ENCODE results near the gene RPLP2. TPM values are rescaled to one million over a fixed set of nuclear protein-coding genes. Genes with fewer than 3 reads are reported as not detected.
A peak's percentile ranks its signal among the peaks of the same experiment; 100 is the strongest.

The RPLP2 gene
- total RNA-seq, 1 experiment from 2014 or later, result 774 TPM

DNA sequence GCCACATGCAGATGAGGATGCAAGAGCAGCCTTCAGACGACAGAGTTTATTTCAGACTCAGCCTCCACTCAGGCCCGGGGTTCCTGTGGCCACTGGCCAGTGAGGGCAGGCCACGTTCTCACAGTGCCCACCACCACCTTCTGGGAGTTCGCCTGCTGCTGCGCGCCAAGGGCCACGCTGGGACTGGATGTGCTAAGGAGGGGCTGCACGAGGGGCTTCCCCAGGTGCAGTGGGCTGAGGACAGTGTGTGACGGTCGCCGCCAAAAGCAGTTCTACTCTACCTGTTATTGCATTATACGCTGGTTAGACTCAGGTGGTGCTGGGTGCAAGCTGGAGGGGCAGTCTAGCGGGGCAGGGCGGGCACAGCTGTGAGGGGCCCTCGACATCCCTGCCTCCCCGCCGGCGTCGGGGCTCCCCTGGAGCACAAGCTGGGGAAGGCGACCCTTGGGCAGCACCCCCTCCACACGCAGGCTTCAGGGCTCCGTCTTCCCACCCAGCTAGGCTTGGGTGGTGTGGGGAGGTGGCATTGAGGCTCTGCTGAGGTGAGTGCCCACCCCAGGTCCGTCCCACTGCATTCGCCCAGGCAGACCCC is 22.6 kb upstream of the RPLP2 start:
- no peaks in the 10 kb centered on the region for H3K9me3 ChIP-seq (ENCODE audit: low read length)
- peaks cover 51% of the 10 kb centered on the region for H3K4me1 ChIP-seq (ENCODE audit: low read length)
- peaks cover 18% of the 10 kb centered on the region for H3K79me2 ChIP-seq (ENCODE audit: low read length)
- no peak overlapping the region for H2AFZ ChIP-seq (ENCODE audit: low read length)
- peak; percentile 57 for DNase-seq
- H3K9me2 ChIP-seq (replicated peaks; ENCODE audit: insufficient read depth, low read length), result no peaks in the 10 kb centered on the region
- H3K4me2 ChIP-seq (ENCODE audit: low read depth, low read length, poor library complexity, severe bottlenecking), result no peak overlapping the region
- H3K4me3 ChIP-seq (ENCODE audit: low read length), result no peak overlapping the region
- peaks cover 5% of the 10 kb centered on the region; the same call in 1 of the 2 replicates for H4K20me1 ChIP-seq (ENCODE audit: insufficient read depth, low read depth, low read length)
- 0 out of 2 replicates have a peak overlapping the region, but pooled peaks have one; percentile 90 for H3K9ac ChIP-seq (ENCODE audit: low read length)
- H3K36me3 ChIP-seq (ENCODE audit: insufficient read depth, low read length), result 0 out of 2 replicates have a peak, but pooled peaks cover 6% of the 10 kb centered on the region
- H3K27me3 ChIP-seq (ENCODE audit: low read length), result no peaks in the 10 kb centered on the region
- H3K27ac ChIP-seq (ENCODE audit: low read length), result peak overlapping the region; percentile 81

DNA sequence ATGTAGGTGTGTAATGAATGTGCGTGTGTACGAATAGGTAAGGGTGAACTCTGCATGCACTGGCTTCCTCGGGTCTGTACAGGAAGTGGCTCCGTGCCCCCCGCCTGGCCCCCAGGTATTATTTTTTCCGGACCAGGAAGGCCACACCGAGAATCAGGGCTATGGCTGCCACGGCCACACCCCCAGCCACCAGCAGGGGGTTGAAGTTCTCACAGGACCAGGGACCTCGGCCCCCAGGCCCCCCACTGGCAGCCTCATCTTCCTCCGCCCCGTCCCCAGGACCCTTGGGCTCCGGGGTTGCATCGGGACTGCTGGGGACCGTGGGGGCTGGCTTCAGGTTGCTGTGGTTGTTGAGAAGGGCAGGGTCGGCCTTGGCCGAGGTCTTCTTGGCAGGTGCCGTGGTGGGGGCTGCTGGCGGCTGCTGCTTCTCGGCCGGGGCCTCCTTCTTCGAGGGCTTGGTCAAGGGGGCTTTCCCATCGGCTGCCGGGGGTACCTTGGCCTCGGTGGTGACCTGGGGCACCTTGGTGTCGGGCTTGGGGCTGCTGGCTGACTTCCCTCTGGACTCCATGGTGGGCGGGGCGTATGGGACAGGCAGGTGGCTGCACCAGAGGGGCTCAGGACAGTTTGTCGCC is 21.6 kb upstream of the RPLP2 start:
- Histone ChIP-seq H4K20me1 (ENCODE audit: insufficient read depth, low read depth, low read length) (peaks cover 5% of the 10 kb centered on the region; the same call in 1 of the 2 replicates), H3K9ac (ENCODE audit: low read length) (peak overlapping the region; percentile 90), H3K4me3 (ENCODE audit: low read length) (peak overlapping the region; percentile 83), H3K9me3 (ENCODE audit: low read length) (no peaks in the 10 kb centered on the region), H3K4me2 (ENCODE audit: low read depth, low read length, poor library complexity, severe bottlenecking) (peak overlapping the region; percentile 86), H3K9me2 (replicated peaks; ENCODE audit: insufficient read depth, low read length) (no peaks in the 10 kb centered on the region), H3K79me2 (ENCODE audit: low read length) (peaks cover 18% of the 10 kb centered on the region), H3K4me1 (ENCODE audit: low read length) (peaks cover 51% of the 10 kb centered on the region), H3K36me3 (ENCODE audit: insufficient read depth, low read length) (0 out of 2 replicates have a peak, but pooled peaks cover 6% of the 10 kb centered on the region), H2AFZ (ENCODE audit: low read length) (no peak overlapping the region), H3K27me3 (ENCODE audit: low read length) (no peaks in the 10 kb centered on the region), H3K27ac (ENCODE audit: low read length) (peak overlapping the region; percentile 81)
- peak; percentile 66 for DNase-seq

DNA sequence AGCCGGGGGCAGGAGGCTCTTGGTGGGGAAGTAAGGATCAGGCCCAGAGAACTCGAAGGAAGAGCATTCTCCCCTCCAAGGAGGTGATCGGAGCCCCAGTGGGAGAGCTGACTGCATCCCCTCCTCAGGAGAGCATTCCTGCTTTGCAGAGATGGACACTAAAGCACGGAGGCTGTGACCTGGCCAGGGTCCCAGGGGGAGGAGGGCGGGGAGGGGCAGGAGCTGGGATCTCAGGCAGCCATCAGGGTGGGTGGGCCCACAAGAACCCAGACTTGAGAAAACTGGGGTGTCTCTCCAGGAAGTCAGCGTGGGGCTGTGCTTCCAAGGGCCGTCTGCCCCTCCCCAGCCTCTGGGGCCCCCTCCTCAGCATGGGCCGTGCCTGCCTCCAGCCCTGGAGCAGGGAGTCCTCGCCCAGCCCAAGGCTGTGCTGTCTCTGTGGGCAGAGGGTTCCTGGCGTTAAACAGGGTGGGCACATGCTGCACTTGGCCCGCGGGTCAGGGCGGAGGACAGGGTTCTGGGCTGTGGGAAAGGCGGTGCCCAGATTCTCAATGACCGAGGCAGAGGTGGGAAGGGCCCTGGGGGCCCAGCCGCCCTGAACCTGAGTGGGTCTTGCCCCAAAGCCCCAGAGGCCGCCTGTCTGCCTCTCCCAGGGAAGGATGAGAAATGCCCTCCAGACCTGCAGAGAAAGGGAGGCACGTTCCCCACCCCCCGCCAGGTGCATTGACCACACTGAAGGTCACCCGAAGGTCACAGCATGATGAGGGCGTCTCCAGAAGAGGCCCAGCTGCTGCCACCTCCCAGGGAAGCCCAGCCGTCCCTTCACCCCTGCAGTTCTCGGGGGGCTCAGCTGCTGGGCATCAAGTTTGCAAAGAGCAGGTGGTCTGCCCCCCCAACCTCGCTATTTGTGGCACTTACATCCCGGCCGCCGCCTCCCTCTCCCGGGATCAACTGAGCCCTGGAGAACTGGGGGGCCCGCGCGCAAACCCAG is 20.5 kb upstream of the RPLP2 start:
- H3K36me3 ChIP-seq (ENCODE audit: insufficient read depth, low read length), result 0 out of 2 replicates have a peak, but pooled peaks cover 3% of the 10 kb centered on the region
- peak overlapping the region; percentile 86 for H3K4me2 ChIP-seq (ENCODE audit: low read depth, low read length, poor library complexity, severe bottlenecking)
- H3K27me3 ChIP-seq (ENCODE audit: low read length), result no peaks in the 10 kb centered on the region
- H3K9ac ChIP-seq (ENCODE audit: low read length), result peak overlapping the region; percentile 90
- H4K20me1 ChIP-seq (ENCODE audit: insufficient read depth, low read depth, low read length), result peaks cover 7% of the 10 kb centered on the region; the same call in 1 of the 2 replicates
- peak; percentile 85 for DNase-seq
- H3K4me3 ChIP-seq (ENCODE audit: low read length), result peak overlapping the region; percentile 83
- no peak overlapping the region for H2AFZ ChIP-seq (ENCODE audit: low read length)
- H3K27ac ChIP-seq (ENCODE audit: low read length), result peak overlapping the region; percentile 81
- H3K4me1 ChIP-seq (ENCODE audit: low read length), result peaks cover 51% of the 10 kb centered on the region
- no peaks in the 10 kb centered on the region for H3K9me3 ChIP-seq (ENCODE audit: low read length)
- H3K79me2 ChIP-seq (ENCODE audit: low read length), result peaks cover 19% of the 10 kb centered on the region
- no peaks in the 10 kb centered on the region for H3K9me2 ChIP-seq (replicated peaks; ENCODE audit: insufficient read depth, low read length)

DNA sequence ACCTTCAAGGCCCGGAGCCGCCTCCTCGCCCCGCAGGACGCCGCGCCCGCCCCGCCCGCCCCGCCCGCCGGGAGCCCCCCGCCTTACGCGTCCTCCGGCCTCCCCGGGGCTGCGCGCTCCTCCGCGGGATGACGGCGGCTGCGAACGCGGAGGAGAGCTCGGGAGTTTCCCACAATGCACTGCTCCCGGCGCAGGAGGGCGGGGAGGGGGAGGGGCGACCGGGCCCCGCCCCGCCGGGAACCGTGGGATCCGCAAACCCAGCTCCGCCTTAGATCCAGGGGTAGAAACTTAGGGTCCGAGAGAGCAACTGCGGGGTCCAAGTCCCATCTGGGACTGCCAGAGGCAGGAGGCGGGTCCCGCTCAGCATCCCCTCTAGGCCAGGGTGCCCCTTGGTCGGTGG is 19.8 kb upstream of the RPLP2 start, which contains the start of gene CEND1:
Gene CEND1, minus strand, starts transcription at position 148 of the 400 bp plus-strand sequence. CDS start 1,514 bp downstream, outside the sequence.
- Histone ChIP-seq H4K20me1 (ENCODE audit: insufficient read depth, low read depth, low read length) (peaks cover 12% of the 10 kb centered on the region; the same call in 1 of the 2 replicates), H3K79me2 (ENCODE audit: low read length) (peaks cover 26% of the 10 kb centered on the region), H3K36me3 (ENCODE audit: insufficient read depth, low read length) (0 out of 2 replicates have a peak, but pooled peaks cover 3% of the 10 kb centered on the region), H3K4me2 (ENCODE audit: low read depth, low read length, poor library complexity, severe bottlenecking) (peak within 1 kb of the TSS; percentile 86), H2AFZ (ENCODE audit: low read length) (no peak within 1 kb of the TSS), H3K27ac (ENCODE audit: low read length) (peak within 1 kb of the TSS; percentile 81), H3K4me3 (ENCODE audit: low read length) (peak within 1 kb of the TSS; percentile 83), H3K27me3 (ENCODE audit: low read length) (no peaks in the 10 kb centered on the region), H3K9me2 (replicated peaks; ENCODE audit: insufficient read depth, low read length) (no peaks in the 10 kb centered on the region), H3K9ac (ENCODE audit: low read length) (peak within 1 kb of the TSS; percentile 90), H3K9me3 (ENCODE audit: low read length) (no peaks in the 10 kb centered on the region), H3K4me1 (ENCODE audit: low read length) (peaks cover 57% of the 10 kb centered on the region)
- peak; percentile 93 for DNase-seq

DNA sequence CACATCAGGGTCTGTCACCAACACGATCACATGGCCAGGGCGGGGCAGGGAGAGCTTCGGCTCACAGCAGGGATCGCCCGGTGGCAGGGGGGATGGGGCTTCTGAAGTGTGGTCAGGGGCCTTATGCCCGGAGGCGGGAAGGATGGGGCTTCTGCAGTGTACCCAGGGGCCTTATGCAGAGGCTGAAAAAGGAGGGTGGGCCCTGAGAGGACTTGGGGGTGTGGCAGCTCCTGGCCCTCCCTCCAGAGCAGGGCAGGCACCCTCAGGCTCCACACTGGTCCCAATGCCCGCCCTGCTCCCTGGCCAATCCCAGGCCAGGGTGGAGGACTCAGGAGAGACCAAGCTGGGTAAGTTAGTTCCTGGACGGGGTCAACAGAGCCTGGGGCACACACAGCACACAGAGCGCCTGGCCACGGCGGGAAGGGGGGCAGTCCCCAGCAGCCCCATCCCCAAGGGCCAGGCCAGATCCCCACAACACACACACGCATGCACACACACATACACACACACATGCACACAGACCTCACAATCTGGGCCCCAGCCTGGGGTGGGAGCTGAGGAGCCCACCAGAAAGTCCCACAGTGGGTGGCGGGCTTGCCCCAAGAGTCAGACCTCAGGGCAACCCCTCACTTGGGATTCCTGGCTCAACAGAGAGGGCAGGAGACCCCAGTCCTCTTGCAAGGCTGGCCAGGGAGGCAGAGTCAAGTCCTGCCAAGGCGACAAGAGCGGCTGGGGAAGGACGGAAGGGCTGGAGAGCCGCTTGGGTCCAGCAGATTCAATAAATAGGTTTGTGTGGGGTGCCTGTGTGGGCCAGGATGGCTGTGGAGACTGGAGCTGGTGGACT is 18.8 kb upstream of the RPLP2 start:
- Histone ChIP-seq H3K9ac (ENCODE audit: low read length) (peak overlapping the region; percentile 90), H3K4me2 (ENCODE audit: low read depth, low read length, poor library complexity, severe bottlenecking) (peak overlapping the region; percentile 86), H3K4me3 (ENCODE audit: low read length) (peak overlapping the region; percentile 83; the same call in 1 of the 2 replicates), H3K36me3 (ENCODE audit: insufficient read depth, low read length) (0 out of 2 replicates have a peak, but pooled peaks cover 3% of the 10 kb centered on the region), H4K20me1 (ENCODE audit: insufficient read depth, low read depth, low read length) (peaks cover 15% of the 10 kb centered on the region; the same call in 1 of the 2 replicates), H3K27ac (ENCODE audit: low read length) (peak overlapping the region; percentile 81), H3K9me2 (replicated peaks; ENCODE audit: insufficient read depth, low read length) (no peaks in the 10 kb centered on the region), H3K4me1 (ENCODE audit: low read length) (peaks cover 62% of the 10 kb centered on the region), H3K27me3 (ENCODE audit: low read length) (no peaks in the 10 kb centered on the region), H2AFZ (ENCODE audit: low read length) (no peak overlapping the region), H3K9me3 (ENCODE audit: low read length) (no peaks in the 10 kb centered on the region), H3K79me2 (ENCODE audit: low read length) (peaks cover 32% of the 10 kb centered on the region)
- peak; percentile 88 for DNase-seq

DNA sequence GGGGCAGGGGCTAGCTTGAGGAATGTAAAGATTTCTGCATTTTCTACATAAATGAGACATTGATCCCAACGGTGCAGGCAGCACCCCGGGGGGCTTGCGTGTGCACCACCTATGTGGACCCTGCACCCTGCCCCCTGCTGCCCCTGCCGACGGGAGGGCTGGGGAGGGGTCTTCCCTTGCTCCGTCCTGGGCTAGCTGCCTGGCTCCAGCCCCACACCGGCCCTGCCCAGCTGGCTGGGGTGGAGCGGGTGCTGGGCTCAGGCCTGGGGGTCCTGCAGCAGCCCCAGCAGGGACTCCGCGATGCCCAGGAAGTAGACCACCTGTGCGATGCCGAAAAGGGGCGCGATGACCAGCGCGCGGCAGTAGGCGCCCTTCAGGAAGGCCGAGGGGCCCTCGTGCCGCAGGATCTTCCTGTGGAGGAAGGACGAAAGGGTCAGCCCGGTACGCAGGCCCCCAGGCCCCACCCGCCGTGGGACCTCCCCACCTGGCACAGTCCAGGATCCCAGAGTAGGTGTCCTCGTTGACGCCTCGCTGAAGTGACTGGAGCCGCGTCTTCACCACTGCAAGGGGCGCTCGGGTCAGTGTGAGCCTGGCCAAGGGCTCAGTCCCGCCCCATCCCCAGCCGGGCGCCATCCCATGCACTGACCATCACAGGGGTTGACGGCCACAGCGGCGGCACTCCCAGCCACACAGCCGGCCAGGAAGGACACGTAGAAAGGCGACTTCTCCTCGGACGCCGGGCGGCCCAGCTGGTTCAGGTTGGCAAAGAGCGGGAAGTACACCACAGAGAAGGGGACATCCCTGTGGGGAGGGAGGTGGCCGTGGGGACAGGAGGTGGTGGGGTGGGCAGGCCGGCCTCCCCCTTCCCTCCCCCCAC is 17.9 kb upstream of the RPLP2 start:
- Histone ChIP-seq H3K9ac (ENCODE audit: low read length) (no peak overlapping the region), H3K79me2 (ENCODE audit: low read length) (peaks cover 40% of the 10 kb centered on the region), H3K27ac (ENCODE audit: low read length) (no peak overlapping the region), H3K4me1 (ENCODE audit: low read length) (peaks cover 61% of the 10 kb centered on the region), H3K4me3 (ENCODE audit: low read length) (no peak overlapping the region), H2AFZ (ENCODE audit: low read length) (no peak overlapping the region), H3K4me2 (ENCODE audit: low read depth, low read length, poor library complexity, severe bottlenecking) (no peak overlapping the region), H3K9me2 (replicated peaks; ENCODE audit: insufficient read depth, low read length) (no peaks in the 10 kb centered on the region), H3K36me3 (ENCODE audit: insufficient read depth, low read length) (0 out of 2 replicates have a peak, but pooled peaks cover 3% of the 10 kb centered on the region), H3K27me3 (ENCODE audit: low read length) (no peaks in the 10 kb centered on the region), H4K20me1 (ENCODE audit: insufficient read depth, low read depth, low read length) (peaks cover 16% of the 10 kb centered on the region; the same call in 1 of the 2 replicates), H3K9me3 (ENCODE audit: low read length) (no peaks in the 10 kb centered on the region)
- no peak for DNase-seq

DNA sequence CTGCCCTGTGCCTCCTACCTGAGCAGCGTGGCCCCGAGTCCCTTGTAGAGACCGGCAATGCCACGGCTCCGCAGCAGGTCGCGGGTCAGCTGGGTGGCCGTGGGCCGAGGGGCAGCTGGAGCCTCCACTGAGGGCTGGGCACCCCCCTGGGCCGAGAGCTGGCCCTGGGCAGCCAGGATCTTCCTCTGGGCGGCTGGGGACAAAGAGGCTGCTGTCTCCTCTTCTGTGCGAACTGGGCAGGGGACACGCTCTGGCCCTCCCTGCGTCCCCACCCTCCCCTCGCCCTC is 17.3 kb upstream of the RPLP2 start:
- no peak for DNase-seq
- Histone ChIP-seq H3K9me2 (replicated peaks; ENCODE audit: insufficient read depth, low read length) (no peaks in the 10 kb centered on the region), H3K4me3 (ENCODE audit: low read length) (no peak overlapping the region), H3K36me3 (ENCODE audit: insufficient read depth, low read length) (0 out of 2 replicates have a peak, but pooled peaks cover 3% of the 10 kb centered on the region), H3K79me2 (ENCODE audit: low read length) (peaks cover 42% of the 10 kb centered on the region), H3K27ac (ENCODE audit: low read length) (no peak overlapping the region), H3K9ac (ENCODE audit: low read length) (no peak overlapping the region), H3K9me3 (ENCODE audit: low read length) (no peaks in the 10 kb centered on the region), H3K4me1 (ENCODE audit: low read length) (peaks cover 57% of the 10 kb centered on the region), H3K27me3 (ENCODE audit: low read length) (no peaks in the 10 kb centered on the region), H3K4me2 (ENCODE audit: low read depth, low read length, poor library complexity, severe bottlenecking) (no peak overlapping the region), H4K20me1 (ENCODE audit: insufficient read depth, low read depth, low read length) (peaks cover 18% of the 10 kb centered on the region; the same call in 1 of the 2 replicates), H2AFZ (ENCODE audit: low read length) (no peak overlapping the region)
